Ovary (tissue), 3 donors: ENCODE results near the gene RPTOR.

Experiments
- EP300 ChIP-seq: sonication (generic); formaldehyde crosslinking; IDR thresholded peaks from one replicate; pipeline ENCODE4 v1.6.1; 2017; ENCODE audit warnings: antibody characterized with exemption
- POLR2A ChIP-seq: fragments of 450-650 bp; IDR thresholded peaks from one replicate; pipeline ENCODE4 v1.6.1; 2017; ENCODE audit warnings: antibody characterized with exemption, mild to moderate bottlenecking, moderate library complexity
- TF ChIP-seq, protein P1 (sequence below), 3 donors: fragments of 450-650 bp in 2 of 3; fragments of 200-600 bp in 1 of 3; IDR thresholded peaks; one replicate each; pipeline versions ENCODE4 v1.5.1 to v1.8.0; 2016 to 2022; ENCODE audit warnings: antibody characterized with exemption in 3 of 3, mild to moderate bottlenecking in 1 of 3
- donor health status: DM: no; HTN: no; CAD: no.

DNA sequence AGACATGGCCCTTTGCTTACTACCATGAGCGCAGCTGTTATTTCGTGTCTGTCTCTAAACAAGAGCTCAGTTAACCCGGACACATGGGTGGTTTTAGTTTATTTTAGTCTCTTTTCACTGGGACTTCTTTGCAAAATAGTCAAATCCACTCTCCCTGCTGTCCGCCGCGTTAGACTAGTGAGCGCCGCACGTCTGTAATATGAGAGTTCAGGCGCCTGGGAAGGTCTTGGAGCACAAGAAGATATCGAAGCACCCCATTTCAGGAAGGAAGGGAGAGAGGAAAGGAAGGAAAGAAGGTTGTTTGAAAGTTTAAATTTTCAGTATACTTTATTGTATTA, 336.0 kb downstream of the RPTOR start:
- TF ChIP-seq, protein P1, sequence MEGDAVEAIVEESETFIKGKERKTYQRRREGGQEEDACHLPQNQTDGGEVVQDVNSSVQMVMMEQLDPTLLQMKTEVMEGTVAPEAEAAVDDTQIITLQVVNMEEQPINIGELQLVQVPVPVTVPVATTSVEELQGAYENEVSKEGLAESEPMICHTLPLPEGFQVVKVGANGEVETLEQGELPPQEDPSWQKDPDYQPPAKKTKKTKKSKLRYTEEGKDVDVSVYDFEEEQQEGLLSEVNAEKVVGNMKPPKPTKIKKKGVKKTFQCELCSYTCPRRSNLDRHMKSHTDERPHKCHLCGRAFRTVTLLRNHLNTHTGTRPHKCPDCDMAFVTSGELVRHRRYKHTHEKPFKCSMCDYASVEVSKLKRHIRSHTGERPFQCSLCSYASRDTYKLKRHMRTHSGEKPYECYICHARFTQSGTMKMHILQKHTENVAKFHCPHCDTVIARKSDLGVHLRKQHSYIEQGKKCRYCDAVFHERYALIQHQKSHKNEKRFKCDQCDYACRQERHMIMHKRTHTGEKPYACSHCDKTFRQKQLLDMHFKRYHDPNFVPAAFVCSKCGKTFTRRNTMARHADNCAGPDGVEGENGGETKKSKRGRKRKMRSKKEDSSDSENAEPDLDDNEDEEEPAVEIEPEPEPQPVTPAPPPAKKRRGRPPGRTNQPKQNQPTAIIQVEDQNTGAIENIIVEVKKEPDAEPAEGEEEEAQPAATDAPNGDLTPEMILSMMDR (IDR thresholded peaks at IDR 0.05), result no peak
- TF ChIP-seq POLR2A, result no peak
- no peak for TF ChIP-seq EP300
